Stimulated activated naive CD4-positive, alpha-beta T cell (primary cell): Measurements from ENCODE around the gene GRAMD1A.
"Not testable (repeated sequence)": the region's sequence is repeated elsewhere in the genome, so short reads cannot be mapped to it uniquely, and the experiment has no call there.

Experiments used
- DNase-seq, 6 experiments: peaks; one replicate each; lab custom pipeline; 2025; lab: John Stamatoyannopoulos, UW

Gene GRAMD1A

GRCh38 chr19:35004517-35005255 lies 4.6 kb downstream of the GRAMD1A start:
- no peak for DNase-seq

GRCh38 chr19:35005256-35005977 lies 5.3 kb downstream of the GRAMD1A start:
- DNase-seq: no peak

GRCh38 chr19:35006007-35006341 lies 5.9 kb downstream of the GRAMD1A start:
- DNase-seq: not testable (repeated sequence)

- DNase-seq: no peak
Measured at GRCh38 chr19:35006342-35006998, 6.3 kb downstream of the GRAMD1A start.

- DNase-seq: no peak
Measured at GRCh38 chr19:35006999-35007365, 6.9 kb downstream of the GRAMD1A start.

GRCh38 chr19:35007427-35007826 lies 7.3 kb downstream of the GRAMD1A start:
- DNase-seq: not testable (repeated sequence)

- DNase-seq: no peak
Measured at GRCh38 chr19:35008891-35009341, 8.8 kb downstream of the GRAMD1A start.

- DNase-seq: no peak
Measured at GRCh38 chr19:35009424-35010415, 9.6 kb downstream of the GRAMD1A start.

- DNase-seq: no peak
Measured at GRCh38 chr19:35011091-35011689, 11.1 kb downstream of the GRAMD1A start.

- no peak for DNase-seq
Measured at GRCh38 chr19:35011737-35012682, 11.9 kb downstream of the GRAMD1A start.

- peak; percentile 73 to 87 (median 79) for DNase-seq
Measured at GRCh38 chr19:35013041-35013819, 13.1 kb downstream of the GRAMD1A start.

- DNase-seq: peak; percentile 48 to 87 (median 76)
Measured at GRCh38 chr19:35013820-35014754, 14.0 kb downstream of the GRAMD1A start.

- DNase-seq: not testable (repeated sequence)
Measured at GRCh38 chr19:35014774-35015173, 14.7 kb downstream of the GRAMD1A start.

- DNase-seq: no peak
Measured at GRCh38 chr19:35015270-35015953, 15.3 kb downstream of the GRAMD1A start.

- DNase-seq: no peak
Measured at GRCh38 chr19:35015954-35016351, 15.8 kb downstream of the GRAMD1A start.

- DNase-seq: no peak
Measured at GRCh38 chr19:35017507-35017906, 17.4 kb downstream of the GRAMD1A start.

- DNase-seq: no peak
Measured at GRCh38 chr19:35018379-35018778, 18.3 kb downstream of the GRAMD1A start.

GRCh38 chr19:35019144-35019543 lies 19.0 kb downstream of the GRAMD1A start:
- DNase-seq: no peak
